Fibroblast of lung (primary cell): ENCODE results near the gene FMNL2. TPM values are rescaled to one million over a fixed set of nuclear protein-coding genes. Genes with fewer than 3 reads are reported as not detected.
A peak's percentile ranks its signal among the peaks of the same experiment; 100 is the strongest.

Source experiments
- DNase-seq, 2 donors: peaks; one replicate each; pipeline versions ENCODE4 v3.0.0 to v3.0.0-alpha.2; 2010; ENCODE audit warnings: low read depth in 2 of 2
- H2AFZ ChIP-seq: 2 replicates; pipeline ENCODE4 v1.5.1; 2012; ENCODE audit warnings: low read length, control low read depth, inconsistent platforms
- H3K27ac ChIP-seq: 2 replicates; pipeline ENCODE4 v1.5.1; 2011; ENCODE audit warnings: low read length, control low read depth; ENCODE audit not compliant: insufficient read depth
- H3K27me3 ChIP-seq: 2 replicates; pipeline ENCODE4 v1.5.1; 2011; ENCODE audit warnings: mild to moderate bottlenecking, low read length; ENCODE audit not compliant: control insufficient read depth, insufficient read depth
- H3K36me3 ChIP-seq: 2 replicates; pipeline ENCODE4 v1.5.1; 2011; ENCODE audit warnings: low read length; ENCODE audit not compliant: control insufficient read depth, insufficient read depth
- H3K4me1 ChIP-seq: 2 replicates; pipeline ENCODE4 v1.5.1; 2011; ENCODE audit warnings: low read length; ENCODE audit not compliant: control insufficient read depth, insufficient read depth; ENCODE audit errors: extremely low read depth
- H3K4me2 ChIP-seq: 2 replicates; pipeline ENCODE4 v1.5.1; 2011; ENCODE audit warnings: low read length, control low read depth; ENCODE audit not compliant: insufficient read depth; ENCODE audit errors: extremely low read depth
- H3K4me3 ChIP-seq, 4 experiments: fragments of 200-600 bp in 1 of 4; sonication (generic) in 1 of 4; replicated peaks in 1 of 4; 2 replicates each; pipeline ENCODE4 v1.5.1; 2011 to 2016; ENCODE audit warnings: low read length in 4 of 4, low read depth in 3 of 4, mild to moderate bottlenecking in 3 of 4, control low read depth in 2 of 4, inconsistent platforms in 1 of 4, mixed read lengths in 1 of 4; ENCODE audit not compliant: insufficient read depth in 1 of 4; ENCODE audit errors: control extremely low read depth in 1 of 4
- H3K79me2 ChIP-seq: 2 replicates; pipeline ENCODE4 v1.5.1; 2012; ENCODE audit warnings: mild to moderate bottlenecking, low read length, inconsistent platforms; ENCODE audit not compliant: control insufficient read depth, insufficient read depth
- H3K9ac ChIP-seq: 2 replicates; pipeline ENCODE4 v1.5.1; 2011; ENCODE audit warnings: mild to moderate bottlenecking, low read length, control low read depth; ENCODE audit not compliant: insufficient read depth
- H3K9me3 ChIP-seq: 2 replicates; pipeline ENCODE4 v1.5.1; 2012; ENCODE audit warnings: low read depth, low read length; ENCODE audit not compliant: control insufficient read depth, insufficient read depth
- H4K20me1 ChIP-seq: 2 replicates; pipeline ENCODE4 v1.5.1; 2011; ENCODE audit warnings: low read length; ENCODE audit not compliant: control insufficient read depth, insufficient read depth; ENCODE audit errors: extremely low read depth
- EZH2 ChIP-seq: IDR thresholded peaks from 2 replicates; pipeline ENCODE4 v1.5.1; 2012; ENCODE audit warnings: low read length, control low read depth, mild to moderate bottlenecking; ENCODE audit errors: missing control alignments
- polyA plus RNA-seq, 2 donors: library from polyadenylated mRNA; depleted of rRNA in 1 of 2; stranded (reverse) in 1 of 2; unstranded in 1 of 2; fragments of >200 nt; gene quantifications; 2 replicates each; pipeline ENCODE4 v1.2.1, GENCODE V29; 2011 to 2012; ENCODE audit warnings: missing spikeins in 1 of 2
- total RNA-seq: library from RNA; depleted of rRNA; stranded (reverse); fragments of >200 nt; gene quantifications from 2 replicates; pipeline ENCODE4 v1.2.1, GENCODE V29; 2014
- TF ChIP-seq, protein P1 (sequence below), 2 donors: IDR thresholded peaks in 1 of 2; conservative IDR thresholded peaks in 1 of 2; 1 replicate in 1 of 2; 2 replicates in 1 of 2; pipeline ENCODE4 v1.5.1; 2011 to 2012; ENCODE audit warnings: low read length in 2 of 2, control low read depth in 1 of 2, inconsistent platforms in 1 of 2, low read depth in 1 of 2, mild to moderate bottlenecking in 1 of 2

FMNL2 gene
- total and polyA plus RNA-seq, 2 donors (not counting 1 experiment from before 2014, with no cell fraction given) = 12.0 to 30.2 TPM

DNA sequence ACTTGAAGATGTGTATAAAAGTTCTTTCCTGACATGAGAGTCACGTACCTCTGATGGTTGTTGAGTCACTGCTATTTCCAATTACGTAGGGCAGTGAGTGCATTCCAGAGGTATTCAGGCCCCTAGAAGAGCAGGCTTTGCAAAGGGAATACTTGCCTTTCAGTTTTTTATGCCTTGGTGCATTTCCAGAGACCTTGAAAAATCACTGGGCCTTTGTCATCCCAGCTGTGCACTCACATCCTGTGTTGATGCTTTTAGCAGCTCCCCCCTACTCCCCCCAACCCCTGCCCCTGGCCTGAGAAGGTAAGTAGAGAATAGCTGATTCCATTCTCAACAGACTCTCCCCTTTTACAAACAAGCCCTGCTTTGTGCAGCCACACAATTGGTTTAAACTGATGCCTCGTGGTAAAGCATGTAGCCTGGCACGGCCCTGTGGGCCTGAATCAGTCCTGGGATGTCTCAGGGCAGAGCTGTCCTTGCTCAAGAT, 208.1 kb downstream of the FMNL2 start:
- Histone ChIP-seq H3K27me3 (no peaks in the 10 kb centered on the region), H3K4me1 (peaks cover 12% of the 10 kb centered on the region), H3K4me2 (peak overlapping the region; percentile 32), H3K79me2 (no peaks in the 10 kb centered on the region), H3K9ac (no peak overlapping the region), H3K27ac (peak overlapping the region; percentile 81), H3K9me3 (no peaks in the 10 kb centered on the region), H3K4me3 (no peak overlapping the region), H2AFZ (no peak overlapping the region), H4K20me1 (no peaks in the 10 kb centered on the region), H3K36me3 (no peaks in the 10 kb centered on the region)
- no peak for TF ChIP-seq EZH2
- TF ChIP-seq, protein P1, sequence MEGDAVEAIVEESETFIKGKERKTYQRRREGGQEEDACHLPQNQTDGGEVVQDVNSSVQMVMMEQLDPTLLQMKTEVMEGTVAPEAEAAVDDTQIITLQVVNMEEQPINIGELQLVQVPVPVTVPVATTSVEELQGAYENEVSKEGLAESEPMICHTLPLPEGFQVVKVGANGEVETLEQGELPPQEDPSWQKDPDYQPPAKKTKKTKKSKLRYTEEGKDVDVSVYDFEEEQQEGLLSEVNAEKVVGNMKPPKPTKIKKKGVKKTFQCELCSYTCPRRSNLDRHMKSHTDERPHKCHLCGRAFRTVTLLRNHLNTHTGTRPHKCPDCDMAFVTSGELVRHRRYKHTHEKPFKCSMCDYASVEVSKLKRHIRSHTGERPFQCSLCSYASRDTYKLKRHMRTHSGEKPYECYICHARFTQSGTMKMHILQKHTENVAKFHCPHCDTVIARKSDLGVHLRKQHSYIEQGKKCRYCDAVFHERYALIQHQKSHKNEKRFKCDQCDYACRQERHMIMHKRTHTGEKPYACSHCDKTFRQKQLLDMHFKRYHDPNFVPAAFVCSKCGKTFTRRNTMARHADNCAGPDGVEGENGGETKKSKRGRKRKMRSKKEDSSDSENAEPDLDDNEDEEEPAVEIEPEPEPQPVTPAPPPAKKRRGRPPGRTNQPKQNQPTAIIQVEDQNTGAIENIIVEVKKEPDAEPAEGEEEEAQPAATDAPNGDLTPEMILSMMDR (conservative IDR thresholded peaks at IDR 0.05 in 1 of 2, IDR thresholded peaks at IDR 0.05 in 1 of 2; ENCODE audit: low read depth in 1 of 2, low read length in 2 of 2) = no peak
- peak; percentile 87 to 99 for DNase-seq

DNA sequence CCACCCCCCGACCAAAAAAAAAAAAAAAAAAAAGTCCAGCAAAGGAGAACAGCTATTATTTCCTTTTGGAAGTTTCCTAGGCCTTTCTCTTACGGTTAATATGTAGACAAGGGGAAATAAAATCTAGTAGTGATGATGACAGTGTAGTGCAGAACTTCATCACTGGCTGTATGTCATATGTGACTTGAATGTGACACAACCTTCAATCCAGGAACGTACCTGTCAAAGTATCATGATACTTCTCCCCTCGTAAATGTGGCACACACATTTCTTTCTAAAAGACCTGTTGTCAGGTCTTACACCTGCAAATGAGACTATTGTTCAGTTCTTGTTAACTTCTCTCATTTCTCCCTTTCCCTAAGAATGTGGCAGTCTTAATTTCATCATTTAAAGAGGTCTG, 208.7 kb downstream of the FMNL2 start:
- no peaks in the 10 kb centered on the region for H3K79me2 ChIP-seq
- H3K4me1 ChIP-seq = peaks cover 12% of the 10 kb centered on the region
- no peak overlapping the region for H2AFZ ChIP-seq
- H4K20me1 ChIP-seq = no peaks in the 10 kb centered on the region
- H3K9ac ChIP-seq = no peak overlapping the region
- no peaks in the 10 kb centered on the region for H3K9me3 ChIP-seq
- H3K4me2 ChIP-seq = no peak overlapping the region
- no peak overlapping the region for H3K4me3 ChIP-seq
- no peak for DNase-seq
- no peak overlapping the region for H3K27ac ChIP-seq
- no peaks in the 10 kb centered on the region for H3K27me3 ChIP-seq
- TF ChIP-seq EZH2 = no peak
- TF ChIP-seq, protein P1 (conservative IDR thresholded peaks at IDR 0.05 in 1 of 2, IDR thresholded peaks at IDR 0.05 in 1 of 2; ENCODE audit: low read depth in 1 of 2, low read length in 2 of 2) = no peak
- H3K36me3 ChIP-seq = no peaks in the 10 kb centered on the region

DNA sequence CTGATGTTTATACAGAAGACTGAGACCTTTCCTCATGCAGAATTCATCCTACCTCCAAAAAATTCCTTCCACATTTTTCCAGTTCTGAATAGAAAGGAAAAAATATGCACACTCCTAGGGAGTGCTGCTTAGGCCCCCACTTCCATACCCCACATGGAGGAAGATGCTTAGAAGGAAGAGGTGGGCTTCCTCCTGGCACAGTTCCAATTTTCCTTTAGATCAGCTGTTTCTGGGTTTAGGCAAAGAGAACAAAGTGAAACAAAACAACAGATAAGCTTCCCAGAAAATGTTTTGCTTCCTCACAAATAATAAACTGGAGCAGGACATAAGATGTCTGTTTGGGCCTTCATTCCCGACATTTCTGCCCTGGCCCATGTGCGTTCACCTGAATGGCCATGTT, 209.7 kb downstream of the FMNL2 start:
- Histone ChIP-seq H3K4me3 (no peak overlapping the region), H3K27ac (no peak overlapping the region), H3K79me2 (no peaks in the 10 kb centered on the region), H3K9ac (no peak overlapping the region), H3K36me3 (no peaks in the 10 kb centered on the region), H3K9me3 (no peaks in the 10 kb centered on the region), H3K4me1 (peaks cover 12% of the 10 kb centered on the region), H4K20me1 (no peaks in the 10 kb centered on the region), H3K27me3 (no peaks in the 10 kb centered on the region), H3K4me2 (no peak overlapping the region), H2AFZ (no peak overlapping the region)
- no peak for DNase-seq
- TF ChIP-seq, protein P1 (conservative IDR thresholded peaks at IDR 0.05 in 1 of 2, IDR thresholded peaks at IDR 0.05 in 1 of 2; ENCODE audit: low read depth in 1 of 2, low read length in 2 of 2) = no peak
- TF ChIP-seq EZH2 = no peak
